HG03039 (cell line): ENCODE data around the gene PSMA1.
"Not testable (repeated sequence)": the region's sequence is repeated elsewhere in the genome, so short reads cannot be mapped to it uniquely, and the experiment has no call there.

ENCODE experiments used
- ATAC-seq: cut with Tn5 transposase; IDR thresholded peaks from one replicate; pipeline ENCODE4 v1.9.1; 2021; ENCODE audit warnings: mild to moderate bottlenecking, moderate library complexity; ENCODE audit not compliant: unreplicated experiment

Gene PSMA1

DNA sequence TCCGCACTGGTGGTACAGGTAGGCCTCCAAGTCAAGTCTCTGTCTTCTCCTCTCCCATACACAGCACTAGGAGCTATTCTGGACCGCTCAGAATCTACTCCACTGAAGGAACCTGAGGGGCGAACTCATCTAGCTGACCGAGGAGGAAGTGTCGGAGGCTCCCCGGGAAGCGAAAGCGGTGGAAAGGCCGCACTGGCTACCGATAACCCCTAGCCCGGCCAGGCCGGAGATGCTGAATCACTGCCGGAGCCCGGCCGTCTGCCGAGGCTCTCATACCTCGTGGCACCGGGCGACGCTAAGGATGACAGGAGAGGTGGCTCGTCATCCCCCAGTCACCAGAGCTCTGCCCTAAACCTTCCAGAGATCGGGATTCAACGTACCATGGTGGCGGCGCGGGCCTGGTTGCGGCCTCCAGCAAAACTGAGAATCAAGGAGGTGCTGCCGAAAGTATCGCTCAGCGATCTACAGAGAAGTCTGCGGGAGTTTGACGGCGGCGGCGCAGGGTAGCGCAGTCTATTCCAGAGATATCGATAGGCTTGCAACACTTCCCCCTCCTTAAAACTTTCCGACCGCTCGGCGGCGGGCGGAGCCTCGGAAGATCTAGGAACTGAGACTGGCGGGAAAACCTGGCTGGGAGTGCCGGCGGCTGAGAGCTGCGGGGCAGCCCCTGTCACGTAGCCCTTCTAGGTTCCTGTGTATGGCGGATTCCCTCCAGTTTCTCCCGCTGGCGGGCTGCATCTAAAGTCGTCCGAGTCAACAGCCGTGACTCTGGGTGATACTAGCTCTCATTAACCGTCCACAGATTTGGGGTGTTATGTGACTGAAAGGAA is at the start of gene PSMA1:
PSMA1 (minus strand) TSS at position 470 of the 830 bp plus-strand sequence; CDS start at position 383, 87 bp downstream.
- peak; percentile 90 for ATAC-seq

DNA sequence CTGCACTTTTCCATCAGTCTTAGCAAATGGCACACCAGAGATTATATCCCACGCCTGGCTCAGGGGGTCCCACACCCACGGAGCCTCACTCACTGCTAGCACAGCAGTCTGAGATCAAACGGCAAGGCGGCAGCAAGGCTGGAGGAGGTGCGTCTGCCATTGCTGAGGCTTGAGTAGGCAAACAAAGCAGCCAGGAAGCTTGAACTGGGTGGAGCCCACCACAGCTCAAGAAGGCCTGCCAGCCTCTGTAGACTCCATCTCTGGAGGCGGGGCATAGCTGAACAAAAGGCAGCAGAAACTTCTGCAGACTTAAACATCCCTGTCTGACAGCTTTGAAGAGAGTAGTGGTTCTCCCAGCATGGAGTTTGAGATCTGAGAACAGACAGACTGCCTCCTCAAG is 49.3 kb upstream of the PSMA1 start:
- ATAC-seq = not testable (repeated sequence)

DNA sequence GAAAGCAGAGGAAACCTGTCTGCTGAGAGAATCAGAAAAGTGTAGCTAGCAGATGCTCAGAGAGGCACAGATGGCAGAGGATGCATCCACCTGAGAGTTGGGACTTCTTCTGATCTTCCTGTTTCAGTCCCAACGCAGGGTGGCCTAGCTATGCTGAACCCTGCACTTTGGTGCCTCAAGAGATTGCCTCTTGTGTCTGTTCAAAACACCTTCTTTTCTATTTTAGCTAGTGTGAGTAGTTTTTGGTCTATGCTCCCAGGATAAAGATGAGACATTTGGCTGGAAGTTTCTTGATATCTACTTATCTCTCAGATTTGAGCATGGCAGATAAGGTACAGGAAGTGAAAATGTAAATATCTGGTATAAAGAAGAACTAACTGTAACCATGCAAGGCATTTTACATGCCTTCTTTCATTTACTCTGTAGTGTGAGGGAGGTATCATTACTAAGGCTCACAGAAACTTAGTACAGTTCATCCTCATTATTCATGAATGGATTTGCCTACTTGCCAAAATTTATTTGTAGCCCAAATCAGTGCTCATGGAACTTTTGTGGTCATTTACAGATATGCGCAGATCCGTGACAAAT is 47.0 kb upstream of the PSMA1 start:
- ATAC-seq = no peak

DNA sequence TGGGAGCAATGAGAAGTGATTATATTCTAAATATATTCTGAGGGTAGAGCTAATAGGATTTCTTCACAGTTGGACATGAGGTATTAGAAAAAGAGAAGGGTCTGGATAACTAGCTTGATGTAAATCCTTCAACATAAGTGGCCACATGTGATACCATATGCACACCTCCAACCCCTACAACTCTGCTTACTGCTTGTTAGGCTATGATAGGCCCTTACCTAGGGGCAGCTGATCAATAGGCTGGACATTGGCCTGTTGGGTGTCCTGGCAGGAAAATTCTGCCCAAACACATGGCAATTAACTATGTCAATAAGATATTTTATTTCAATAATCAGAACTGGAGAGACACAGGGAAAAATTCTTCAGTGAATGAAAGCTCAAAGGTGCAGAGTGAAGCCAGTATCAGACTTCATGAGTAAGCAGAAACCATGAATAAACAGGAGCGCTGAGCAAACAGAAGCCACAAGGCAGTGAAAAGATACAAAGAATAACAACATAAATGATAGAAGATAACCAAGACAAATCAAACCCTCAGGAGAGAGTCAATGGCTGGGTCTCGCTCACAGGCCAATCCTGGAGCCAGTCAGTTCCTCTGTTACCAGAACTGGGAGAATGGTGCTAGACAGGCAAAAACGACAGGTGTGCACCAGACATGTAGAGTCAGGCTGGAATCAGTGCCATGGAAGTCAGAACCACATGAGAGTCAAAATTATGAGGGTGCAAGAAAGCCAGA is 46.3 kb upstream of the PSMA1 start:
- ATAC-seq = no peak

GRCh38 chr11:14565845-14566244 is 45.7 kb upstream of the PSMA1 start:
- ATAC-seq = no peak

DNA sequence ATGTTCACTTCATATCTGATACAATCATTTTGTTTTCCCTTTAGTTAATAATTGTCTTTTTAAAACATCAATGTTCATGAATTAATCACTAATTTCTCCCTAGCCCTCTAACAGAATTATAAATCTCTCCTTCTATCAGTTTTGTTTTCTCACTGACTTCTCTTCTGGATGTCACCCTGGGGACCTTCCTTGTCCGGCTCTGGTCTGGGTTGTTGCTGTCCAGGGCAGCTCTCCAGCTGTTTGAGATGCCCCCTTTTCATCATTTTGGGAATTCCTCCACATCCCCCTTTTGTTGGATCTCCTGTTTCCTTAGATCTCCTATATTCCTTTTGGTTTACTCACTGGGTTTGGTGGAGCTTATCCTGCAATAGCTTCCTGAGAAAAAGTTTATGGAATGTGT is 35.6 kb upstream of the PSMA1 start:
- ATAC-seq = no peak

GRCh38 chr11:14554959-14555358 is 34.8 kb upstream of the PSMA1 start:
- ATAC-seq = no peak

- ATAC-seq = no peak
Measured at GRCh38 chr11:14552089-14552488, 31.9 kb upstream of the PSMA1 start.

GRCh38 chr11:14551380-14551779 is 31.2 kb upstream of the PSMA1 start:
- no peak for ATAC-seq

GRCh38 chr11:14549891-14550290 is 29.7 kb upstream of the PSMA1 start:
- no peak for ATAC-seq

GRCh38 chr11:14547440-14547839 is 27.3 kb upstream of the PSMA1 start:
- no peak for ATAC-seq

DNA sequence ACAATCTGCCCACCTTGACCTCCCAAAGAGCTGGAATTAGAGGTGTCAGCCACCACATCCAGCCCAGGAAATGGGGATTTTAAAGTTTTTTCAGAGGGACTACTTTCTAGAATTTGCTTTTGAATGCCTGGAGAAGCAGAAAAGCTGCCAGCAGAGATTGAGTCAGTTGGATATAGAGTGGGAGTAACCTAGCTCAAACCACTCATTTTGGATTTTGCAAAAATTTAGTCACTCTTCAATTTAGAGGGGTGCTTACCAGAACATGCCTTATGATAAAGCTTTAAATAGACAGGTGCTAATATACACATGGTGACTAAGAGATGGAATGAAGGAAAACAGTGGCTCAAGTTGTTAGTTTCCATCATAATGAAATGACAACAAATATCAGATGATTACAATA is 26.5 kb upstream of the PSMA1 start:
- ATAC-seq = no peak

DNA sequence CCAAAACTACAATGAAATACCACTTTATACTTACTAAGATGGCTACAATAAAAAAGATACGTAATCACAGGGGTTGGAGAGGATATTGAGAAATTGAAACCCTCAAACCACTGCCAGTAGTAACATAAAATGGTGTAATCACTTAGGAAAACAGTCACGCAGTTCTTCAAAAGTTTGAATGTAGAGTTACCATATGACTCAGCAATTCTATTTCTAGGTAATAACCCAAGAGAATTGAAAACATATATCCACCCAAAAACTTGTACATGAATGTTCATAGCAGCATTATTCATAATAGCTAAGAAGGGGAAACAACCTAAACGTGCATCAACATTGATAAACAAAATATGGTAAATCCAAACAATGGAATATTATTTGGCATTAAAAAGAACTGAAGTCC is 24.4 kb upstream of the PSMA1 start:
- ATAC-seq = peak; percentile 76

DNA sequence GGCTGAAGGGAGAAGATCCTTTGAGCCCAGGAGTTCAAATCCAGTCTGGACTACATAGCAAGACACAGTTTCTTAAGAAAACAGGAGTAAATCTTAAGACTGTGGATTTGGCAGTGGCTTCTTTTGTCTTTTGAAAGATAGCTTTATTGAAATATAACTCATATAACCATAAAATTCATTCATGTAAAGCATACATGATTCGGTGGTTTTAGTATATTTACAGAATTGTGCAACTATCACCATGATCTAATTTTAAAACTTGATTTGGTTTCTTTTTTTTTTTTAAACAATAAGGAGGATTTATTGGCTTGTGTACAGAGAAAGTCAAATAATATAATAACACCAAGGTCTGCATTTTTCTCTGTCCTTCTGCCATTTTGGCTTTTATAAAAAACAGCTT is 23.1 kb upstream of the PSMA1 start:
- ATAC-seq = no peak

GRCh38 chr11:14542324-14542723 is 22.1 kb upstream of the PSMA1 start:
- no peak for ATAC-seq

DNA sequence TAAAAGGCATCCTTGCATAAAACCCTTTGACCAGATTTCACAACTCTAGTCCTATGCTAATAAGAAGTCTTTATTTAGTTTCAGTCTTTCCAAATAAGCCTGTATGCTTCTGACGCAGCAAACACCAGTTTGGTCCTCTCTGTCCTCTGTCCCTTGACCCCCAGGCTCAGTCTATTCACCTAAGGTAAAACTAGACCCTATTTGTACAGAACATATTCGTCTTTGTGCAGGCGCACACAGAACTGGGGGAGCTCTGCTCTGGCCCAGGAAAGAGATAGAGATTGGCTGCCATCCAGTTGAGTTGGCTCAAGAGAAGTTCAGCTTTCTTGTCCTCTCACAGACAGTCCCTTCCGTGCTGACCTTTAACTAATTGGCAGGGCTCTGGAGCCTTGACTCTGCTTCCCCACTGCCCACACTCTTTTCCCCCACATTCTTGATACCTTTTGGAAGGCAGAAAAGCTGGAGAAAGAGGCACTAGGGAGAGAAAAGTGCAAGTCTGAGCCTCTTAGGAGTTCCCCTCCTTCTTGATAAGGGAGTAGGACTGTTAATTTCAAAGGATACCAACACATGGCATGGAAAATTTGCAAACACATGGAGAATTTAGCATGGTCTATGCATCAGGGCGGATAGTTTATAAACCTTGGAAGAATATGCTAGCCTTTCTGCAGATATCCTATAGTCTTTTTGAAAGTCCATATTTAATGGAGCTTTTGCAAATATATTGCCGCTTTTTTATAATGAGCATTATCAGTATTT is 21.2 kb upstream of the PSMA1 start:
- ATAC-seq = no peak

- no peak for ATAC-seq
Measured at GRCh38 chr11:14539982-14540421, 19.8 kb upstream of the PSMA1 start.

GRCh38 chr11:14538926-14539554 is 18.9 kb upstream of the PSMA1 start:
- ATAC-seq = no peak

DNA sequence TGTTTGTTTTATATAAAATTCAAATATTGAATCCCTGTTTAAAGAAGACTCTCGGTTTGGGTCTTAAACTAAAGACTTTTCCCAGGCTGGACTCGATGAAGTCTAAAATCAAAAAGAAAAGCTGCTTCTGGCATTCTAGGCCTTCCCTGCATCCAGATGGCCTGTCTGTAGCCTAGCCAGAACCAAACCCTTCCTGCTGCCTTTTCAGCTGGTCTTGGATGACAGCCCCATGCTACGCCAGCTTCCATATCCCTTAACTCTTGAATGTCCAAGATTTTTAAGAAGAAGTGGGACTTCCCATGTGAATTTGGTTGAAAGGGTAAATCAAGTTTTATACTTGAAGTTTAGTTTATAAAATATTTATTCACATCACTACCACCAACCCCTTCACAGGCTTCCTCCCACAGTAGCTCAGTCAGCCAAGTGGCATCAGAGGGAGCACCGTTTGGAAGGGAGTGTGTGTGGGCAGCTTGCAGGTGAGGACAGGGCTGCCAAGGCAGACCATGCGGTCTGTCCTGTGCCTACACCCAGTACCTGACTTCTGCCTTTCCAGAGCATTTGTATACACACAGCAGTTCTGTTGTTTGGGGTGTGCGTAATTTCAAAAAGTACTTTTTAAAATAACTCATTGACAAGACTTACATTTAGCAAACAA is 18.2 kb upstream of the PSMA1 start:
- no peak for ATAC-seq

DNA sequence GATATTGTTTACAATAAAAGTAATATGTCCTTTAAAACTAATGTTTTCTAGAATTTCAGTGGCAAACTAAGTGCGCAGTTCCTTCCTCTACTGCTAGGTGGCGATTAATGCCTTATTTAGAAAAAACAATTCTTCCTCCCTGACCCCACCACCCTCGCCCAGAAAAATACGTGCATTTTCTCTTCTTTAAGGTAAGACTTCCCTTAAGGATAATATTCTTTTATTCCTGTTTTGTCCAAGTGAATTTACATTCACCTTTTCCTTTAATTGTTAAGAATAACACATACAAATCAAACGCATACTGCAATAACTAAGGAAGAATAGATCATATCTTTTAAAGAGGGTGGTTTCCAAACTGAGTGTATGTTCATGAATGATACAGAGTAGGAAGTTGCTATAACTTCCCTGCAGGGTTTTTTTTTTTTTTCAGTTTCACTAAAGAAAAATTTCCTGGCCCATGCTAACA is 17.0 kb upstream of the PSMA1 start:
- ATAC-seq = peak; percentile 59
